ENCODE results near the gene IL17RA. TPM values are rescaled to one million over a fixed set of nuclear protein-coding genes. Genes with fewer than 3 reads are reported as not detected.

The IL17RA gene
- total RNA-seq, 1 donor from 2014 or later = 21.5 TPM

DNA sequence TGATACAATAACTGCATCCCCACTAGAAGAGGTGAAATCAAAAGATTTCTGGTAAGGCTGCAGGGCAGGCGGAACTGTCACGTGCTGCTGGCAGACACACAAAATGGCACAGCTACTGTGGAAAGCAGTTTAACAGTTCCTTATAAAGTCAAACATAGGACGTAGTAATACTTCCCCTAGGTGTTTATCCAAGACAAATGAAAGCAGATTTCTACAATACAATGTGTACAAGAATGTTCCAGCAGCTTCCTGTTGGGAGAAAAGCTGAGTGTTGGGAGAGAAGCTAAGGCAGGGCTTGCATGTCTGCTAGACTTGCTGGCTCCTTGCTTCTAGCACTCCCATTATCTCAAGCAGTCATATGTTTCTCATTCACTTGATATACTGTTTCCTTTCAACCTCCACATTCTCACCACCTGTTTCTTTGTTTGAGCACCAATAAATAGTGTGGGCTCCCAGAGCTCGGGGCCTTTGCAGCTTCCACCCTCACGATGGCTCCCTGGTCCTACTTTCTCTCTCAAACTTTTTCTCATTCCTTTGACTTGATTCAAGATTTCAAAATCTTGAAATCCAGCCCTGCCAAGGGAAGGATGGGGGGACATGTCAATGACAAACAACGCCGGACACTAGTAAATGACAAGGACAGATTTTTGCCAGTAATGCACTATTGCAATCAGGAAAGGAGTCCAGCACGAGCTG is 21.2 kb upstream of the IL17RA start:
- no peaks in the 10 kb centered on the region for H3K9me3 Mint-ChIP-seq (ENCODE audit: unreplicated experiment)
- Histone ChIP-seq H2AFZ (ENCODE audit: low read depth, low read length) (no peak overlapping the region), H3K9me3 (ENCODE audit: insufficient read depth, low read depth, low read length) (no peaks in the 10 kb centered on the region), H3K4me2 (ENCODE audit: low read length) (no peak overlapping the region), H3K4me1 (ENCODE audit: insufficient read depth, low read length) (no peaks in the 10 kb centered on the region), H4K20me1 (ENCODE audit: insufficient read depth, low read length) (no peaks in the 10 kb centered on the region), H3K79me2 (ENCODE audit: insufficient read depth, low read length) (no peaks in the 10 kb centered on the region), H3K9ac (ENCODE audit: low read length) (no peak overlapping the region), H3K27me3 (ENCODE audit: insufficient read depth, low read length) (no peaks in the 10 kb centered on the region), H3K36me3 (ENCODE audit: insufficient read depth, low read length) (no peaks in the 10 kb centered on the region), H3K27ac (ENCODE audit: low read depth, low read length) (no peak overlapping the region), H3K4me3 (ENCODE audit: insufficient read depth, low read depth, low read length) (no peak overlapping the region)
- H3K4me3 Mint-ChIP-seq (ENCODE audit: unreplicated experiment) = no peak overlapping the region
- no peak for FAIRE-seq
- TF ChIP-seq CTCF (IDR thresholded peaks at IDR 0.05; ENCODE audit: insufficient read depth, low read depth, low read length) (no peak), EZH2 (IDR thresholded peaks at IDR 0.05; ENCODE audit: insufficient read depth, low read length) (no peak)
- no peak overlapping the region for H3K27ac Mint-ChIP-seq (ENCODE audit: unreplicated experiment)
- no peaks in the 10 kb centered on the region for H3K36me3 Mint-ChIP-seq (ENCODE audit: low read depth, unreplicated experiment)
- peaks cover 41% of the 10 kb centered on the region for H3K27me3 Mint-ChIP-seq (ENCODE audit: low read depth, unreplicated experiment)
- no peak for DNase-seq (ENCODE audit: low read depth)
- no peaks in the 10 kb centered on the region for H3K4me1 Mint-ChIP-seq (ENCODE audit: low read depth, unreplicated experiment)

DNA sequence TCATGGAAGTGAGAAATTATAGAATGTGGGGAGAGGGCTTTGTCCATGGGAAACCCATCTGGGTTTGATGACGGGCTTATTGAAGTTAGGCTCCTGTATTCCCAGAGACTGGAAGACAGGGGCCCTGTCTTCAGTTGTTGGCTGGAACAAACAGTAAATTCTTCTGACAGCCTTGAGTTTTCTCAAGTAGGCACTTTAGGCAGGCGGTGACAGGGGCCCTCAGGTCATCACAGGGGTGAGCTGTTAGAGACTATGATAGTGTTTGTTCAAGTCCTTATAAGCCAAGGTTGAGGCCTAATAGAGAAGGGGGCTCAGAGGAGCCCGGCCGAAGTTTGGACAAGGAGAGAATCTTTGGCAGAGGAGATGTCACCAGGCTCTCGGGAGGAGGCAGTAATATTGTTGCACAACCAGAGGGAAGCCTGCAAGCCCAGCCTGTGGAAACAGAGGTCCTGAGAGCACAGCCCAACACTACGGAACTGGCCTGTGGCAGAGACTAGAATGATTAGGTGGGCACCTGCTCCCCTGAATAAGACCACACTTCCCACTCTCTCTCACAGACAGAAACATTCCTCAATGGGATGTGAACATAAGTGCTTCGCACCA is 20.2 kb upstream of the IL17RA start:
- peaks cover 37% of the 10 kb centered on the region for H3K27me3 Mint-ChIP-seq (ENCODE audit: low read depth, unreplicated experiment)
- H3K9me3 Mint-ChIP-seq (ENCODE audit: unreplicated experiment) = no peaks in the 10 kb centered on the region
- TF ChIP-seq CTCF (IDR thresholded peaks at IDR 0.05; ENCODE audit: insufficient read depth, low read depth, low read length) (no peak), EZH2 (IDR thresholded peaks at IDR 0.05; ENCODE audit: insufficient read depth, low read length) (no peak)
- no peak overlapping the region for H3K4me3 ChIP-seq (ENCODE audit: insufficient read depth, low read depth, low read length)
- no peaks in the 10 kb centered on the region for H3K79me2 ChIP-seq (ENCODE audit: insufficient read depth, low read length)
- FAIRE-seq = no peak
- H3K9me3 ChIP-seq (ENCODE audit: insufficient read depth, low read depth, low read length) = no peaks in the 10 kb centered on the region
- no peak overlapping the region for H3K27ac ChIP-seq (ENCODE audit: low read depth, low read length)
- no peak for DNase-seq (ENCODE audit: low read depth)
- no peaks in the 10 kb centered on the region for H3K4me1 ChIP-seq (ENCODE audit: insufficient read depth, low read length)
- no peaks in the 10 kb centered on the region for H3K36me3 Mint-ChIP-seq (ENCODE audit: low read depth, unreplicated experiment)
- H3K36me3 ChIP-seq (ENCODE audit: insufficient read depth, low read length) = no peaks in the 10 kb centered on the region
- no peak overlapping the region for H2AFZ ChIP-seq (ENCODE audit: low read depth, low read length)
- H3K27ac Mint-ChIP-seq (ENCODE audit: unreplicated experiment) = no peak overlapping the region
- H3K4me3 Mint-ChIP-seq (ENCODE audit: unreplicated experiment) = no peak overlapping the region
- H4K20me1 ChIP-seq (ENCODE audit: insufficient read depth, low read length) = no peaks in the 10 kb centered on the region
- no peak overlapping the region for H3K9ac ChIP-seq (ENCODE audit: low read length)
- H3K4me2 ChIP-seq (ENCODE audit: low read length) = no peak overlapping the region
- no peaks in the 10 kb centered on the region for H3K27me3 ChIP-seq (ENCODE audit: insufficient read depth, low read length)
- no peaks in the 10 kb centered on the region for H3K4me1 Mint-ChIP-seq (ENCODE audit: low read depth, unreplicated experiment)

DNA sequence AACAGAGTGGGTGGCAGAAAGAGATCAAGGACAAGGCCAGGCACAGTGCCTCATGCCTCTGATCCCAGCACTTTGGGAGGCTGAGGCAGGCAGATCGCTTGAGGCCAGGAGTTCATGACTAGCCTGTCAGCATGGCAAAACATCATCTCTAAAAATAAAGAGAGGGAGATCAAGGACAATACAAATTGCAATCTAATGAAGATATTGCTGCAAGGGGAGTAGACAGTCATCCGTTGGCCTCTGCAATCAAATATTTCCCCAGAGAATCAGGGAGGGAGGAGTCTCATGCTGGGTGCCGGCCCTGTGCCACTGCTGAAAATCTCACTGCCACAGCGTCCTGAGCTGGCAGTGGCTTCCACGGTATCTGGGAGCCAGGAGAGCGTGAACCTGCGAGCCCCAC is 19.4 kb upstream of the IL17RA start:
- no peak overlapping the region for H3K4me3 ChIP-seq (ENCODE audit: insufficient read depth, low read depth, low read length)
- H3K79me2 ChIP-seq (ENCODE audit: insufficient read depth, low read length) = no peaks in the 10 kb centered on the region
- H3K4me3 Mint-ChIP-seq (ENCODE audit: unreplicated experiment) = no peak overlapping the region
- no peaks in the 10 kb centered on the region for H3K27me3 ChIP-seq (ENCODE audit: insufficient read depth, low read length)
- no peak overlapping the region for H3K4me2 ChIP-seq (ENCODE audit: low read length)
- H3K27ac Mint-ChIP-seq (ENCODE audit: unreplicated experiment) = no peak overlapping the region
- TF ChIP-seq EZH2 (IDR thresholded peaks at IDR 0.05; ENCODE audit: insufficient read depth, low read length) (no peak), CTCF (IDR thresholded peaks at IDR 0.05; ENCODE audit: insufficient read depth, low read depth, low read length) (no peak)
- H3K9me3 ChIP-seq (ENCODE audit: insufficient read depth, low read depth, low read length) = no peaks in the 10 kb centered on the region
- H3K9me3 Mint-ChIP-seq (ENCODE audit: unreplicated experiment) = no peaks in the 10 kb centered on the region
- DNase-seq (ENCODE audit: low read depth) (no peak), FAIRE-seq (no peak)
- H3K36me3 Mint-ChIP-seq (ENCODE audit: low read depth, unreplicated experiment) = no peaks in the 10 kb centered on the region
- no peak overlapping the region for H2AFZ ChIP-seq (ENCODE audit: low read depth, low read length)
- H3K4me1 Mint-ChIP-seq (ENCODE audit: low read depth, unreplicated experiment) = no peaks in the 10 kb centered on the region
- no peaks in the 10 kb centered on the region for H4K20me1 ChIP-seq (ENCODE audit: insufficient read depth, low read length)
- H3K27me3 Mint-ChIP-seq (ENCODE audit: low read depth, unreplicated experiment) = peaks cover 30% of the 10 kb centered on the region
- no peaks in the 10 kb centered on the region for H3K36me3 ChIP-seq (ENCODE audit: insufficient read depth, low read length)
- no peak overlapping the region for H3K27ac ChIP-seq (ENCODE audit: low read depth, low read length)
- no peaks in the 10 kb centered on the region for H3K4me1 ChIP-seq (ENCODE audit: insufficient read depth, low read length)
- no peak overlapping the region for H3K9ac ChIP-seq (ENCODE audit: low read length)

Measured in astrocyte (in vitro differentiated cells and primary cell).